ENCODE data around the gene NAPB.

The NAPB gene

DNA sequence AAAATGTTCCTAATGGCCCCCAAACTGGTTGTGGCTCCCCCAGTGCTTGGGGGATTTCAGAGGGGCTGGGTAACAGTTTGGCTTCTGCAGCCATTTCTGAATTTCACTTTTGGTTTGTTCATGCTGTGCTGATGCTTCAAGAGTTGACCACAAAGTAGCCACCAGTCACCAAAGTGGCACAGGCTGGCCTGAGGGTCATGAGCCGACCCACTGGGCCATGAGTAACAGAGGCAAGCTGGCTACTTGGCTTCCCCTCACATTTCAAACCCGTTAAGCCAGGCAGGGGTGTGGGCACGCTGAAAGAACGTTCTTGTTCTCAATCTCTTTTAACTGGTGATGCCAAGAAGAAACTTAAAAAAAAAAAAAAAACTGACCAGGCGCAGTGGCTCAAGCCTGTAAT lies 85.8 kb downstream of the NAPB start:
- no peaks in the 10 kb centered on the region for H3K9me3 ChIP-seq (replicated peaks; ENCODE audit: insufficient read depth, low read length)
- no peak overlapping the region for H2AFZ ChIP-seq (ENCODE audit: low read length)
- no peak overlapping the region for H3K4me3 ChIP-seq (ENCODE audit: low read length)
- no peaks in the 10 kb centered on the region for H3K36me3 ChIP-seq (replicated peaks; ENCODE audit: insufficient read depth, low read length)
- no peaks in the 10 kb centered on the region for H3K4me1 ChIP-seq (ENCODE audit: low read length)
- no peaks in the 10 kb centered on the region for H3K27me3 ChIP-seq (replicated peaks; ENCODE audit: insufficient read depth, low read length)
- no peaks in the 10 kb centered on the region for H3F3A ChIP-seq (ENCODE audit: insufficient read depth, low read length)
- no peaks in the 10 kb centered on the region for H3K79me2 ChIP-seq (ENCODE audit: low read length)
- no peak overlapping the region for H3K4me2 ChIP-seq (ENCODE audit: low read depth, low read length)
- H3K27ac ChIP-seq (ENCODE audit: low read length), result no peak overlapping the region
- no peaks in the 10 kb centered on the region for H3K9me2 ChIP-seq (replicated peaks; ENCODE audit: insufficient read depth, low read length)
- no peak for DNase-seq
- TF ChIP-seq, protein P1, sequence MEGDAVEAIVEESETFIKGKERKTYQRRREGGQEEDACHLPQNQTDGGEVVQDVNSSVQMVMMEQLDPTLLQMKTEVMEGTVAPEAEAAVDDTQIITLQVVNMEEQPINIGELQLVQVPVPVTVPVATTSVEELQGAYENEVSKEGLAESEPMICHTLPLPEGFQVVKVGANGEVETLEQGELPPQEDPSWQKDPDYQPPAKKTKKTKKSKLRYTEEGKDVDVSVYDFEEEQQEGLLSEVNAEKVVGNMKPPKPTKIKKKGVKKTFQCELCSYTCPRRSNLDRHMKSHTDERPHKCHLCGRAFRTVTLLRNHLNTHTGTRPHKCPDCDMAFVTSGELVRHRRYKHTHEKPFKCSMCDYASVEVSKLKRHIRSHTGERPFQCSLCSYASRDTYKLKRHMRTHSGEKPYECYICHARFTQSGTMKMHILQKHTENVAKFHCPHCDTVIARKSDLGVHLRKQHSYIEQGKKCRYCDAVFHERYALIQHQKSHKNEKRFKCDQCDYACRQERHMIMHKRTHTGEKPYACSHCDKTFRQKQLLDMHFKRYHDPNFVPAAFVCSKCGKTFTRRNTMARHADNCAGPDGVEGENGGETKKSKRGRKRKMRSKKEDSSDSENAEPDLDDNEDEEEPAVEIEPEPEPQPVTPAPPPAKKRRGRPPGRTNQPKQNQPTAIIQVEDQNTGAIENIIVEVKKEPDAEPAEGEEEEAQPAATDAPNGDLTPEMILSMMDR (IDR thresholded peaks at IDR 0.05; ENCODE audit: low read length), result no peak
- TF ChIP-seq EZH2phosphoT487 (IDR thresholded peaks at IDR 0.05; ENCODE audit: low read length) (no peak), EZH2 (optimal IDR thresholded peaks at IDR 0.05; ENCODE audit: low read depth, low read length) (no peak)
- H4K20me1 ChIP-seq (ENCODE audit: insufficient read depth, low read length), result no peaks in the 10 kb centered on the region
- H3K9ac ChIP-seq (ENCODE audit: low read length), result no peak overlapping the region

DNA sequence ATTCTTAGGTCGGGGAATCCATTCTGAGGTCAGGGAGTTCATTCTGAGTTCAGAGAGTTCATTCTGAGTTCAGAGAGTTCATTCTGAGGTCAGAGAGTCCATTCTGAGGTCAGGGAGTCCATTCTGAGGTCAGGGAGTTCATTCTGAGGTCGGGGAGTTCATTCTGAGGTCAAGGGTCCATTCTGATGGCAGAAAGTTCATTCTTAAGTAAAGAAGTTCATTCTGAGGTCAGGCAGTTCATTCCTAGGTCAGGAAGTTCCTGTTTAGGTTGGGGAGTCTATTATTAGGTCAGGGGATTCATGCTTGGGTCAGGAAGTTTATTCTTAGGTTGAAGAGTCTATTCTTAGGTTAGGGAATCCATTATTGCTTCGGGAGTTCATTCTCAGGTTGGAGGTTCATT lies 87.2 kb downstream of the NAPB start:
- Histone ChIP-seq H3K79me2 (ENCODE audit: low read length) (no peaks in the 10 kb centered on the region), H3K4me2 (ENCODE audit: low read depth, low read length) (no peak overlapping the region), H3K9ac (ENCODE audit: low read length) (no peak overlapping the region), H3K27ac (ENCODE audit: low read length) (no peak overlapping the region), H3K4me3 (ENCODE audit: low read length) (no peak overlapping the region), H3F3A (ENCODE audit: insufficient read depth, low read length) (no peaks in the 10 kb centered on the region), H2AFZ (ENCODE audit: low read length) (no peak overlapping the region), H3K9me3 (replicated peaks; ENCODE audit: insufficient read depth, low read length) (no peaks in the 10 kb centered on the region), H3K4me1 (ENCODE audit: low read length) (no peaks in the 10 kb centered on the region), H3K9me2 (replicated peaks; ENCODE audit: insufficient read depth, low read length) (no peaks in the 10 kb centered on the region), H3K27me3 (replicated peaks; ENCODE audit: insufficient read depth, low read length) (no peaks in the 10 kb centered on the region), H3K36me3 (replicated peaks; ENCODE audit: insufficient read depth, low read length) (no peaks in the 10 kb centered on the region), H4K20me1 (ENCODE audit: insufficient read depth, low read length) (no peaks in the 10 kb centered on the region)
- no peak for DNase-seq
- no peak for TF ChIP-seq EZH2phosphoT487 (IDR thresholded peaks at IDR 0.05; ENCODE audit: low read length)
- TF ChIP-seq, protein P1 (IDR thresholded peaks at IDR 0.05; ENCODE audit: low read length), result no peak
- TF ChIP-seq EZH2 (optimal IDR thresholded peaks at IDR 0.05; ENCODE audit: low read depth, low read length), result no peak

DNA sequence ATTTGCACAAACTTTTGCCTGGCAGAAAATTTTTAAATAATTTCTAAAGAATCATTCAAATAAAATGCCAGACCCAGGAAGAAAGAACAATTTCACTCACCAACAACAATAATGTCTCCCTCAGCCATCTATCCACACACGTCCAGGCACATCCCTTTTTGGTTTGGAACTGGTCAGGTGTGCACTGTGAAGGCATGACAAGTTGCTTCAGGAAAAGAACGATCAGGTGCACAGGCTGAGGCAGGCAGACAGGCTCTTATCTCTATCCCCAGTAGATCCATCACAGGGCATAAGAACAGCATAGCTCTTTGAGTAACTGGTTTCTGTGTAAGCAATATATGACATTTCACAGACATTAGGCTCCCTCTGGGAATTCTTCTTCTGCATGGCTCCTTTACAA lies 88.8 kb downstream of the NAPB start:
- H3K4me2 ChIP-seq (ENCODE audit: low read depth, low read length), result no peak overlapping the region
- no peak for DNase-seq

More for the DNA sequence above, 88.8 kb downstream of the NAPB start:
- no peak overlapping the region for H3K4me3 ChIP-seq (ENCODE audit: low read length)
- no peak overlapping the region for H3K9ac ChIP-seq (ENCODE audit: low read length)
- no peak overlapping the region for H2AFZ ChIP-seq (ENCODE audit: low read length)
- no peak overlapping the region for H3K27ac ChIP-seq (ENCODE audit: low read length)
- no peaks in the 10 kb centered on the region for H4K20me1 ChIP-seq (ENCODE audit: insufficient read depth, low read length)
- H3K4me1 ChIP-seq (ENCODE audit: low read length), result no peaks in the 10 kb centered on the region
- TF ChIP-seq EZH2phosphoT487 (IDR thresholded peaks at IDR 0.05; ENCODE audit: low read length), result no peak
- TF ChIP-seq EZH2 (optimal IDR thresholded peaks at IDR 0.05; ENCODE audit: low read depth, low read length), result no peak
- TF ChIP-seq, protein P1 (IDR thresholded peaks at IDR 0.05; ENCODE audit: low read length), result no peak
- no peaks in the 10 kb centered on the region for H3F3A ChIP-seq (ENCODE audit: insufficient read depth, low read length)
- H3K36me3 ChIP-seq (replicated peaks; ENCODE audit: insufficient read depth, low read length), result no peaks in the 10 kb centered on the region
- no peaks in the 10 kb centered on the region for H3K79me2 ChIP-seq (ENCODE audit: low read length)
- H3K27me3 ChIP-seq (replicated peaks; ENCODE audit: insufficient read depth, low read length), result no peaks in the 10 kb centered on the region
- H3K9me2 ChIP-seq (replicated peaks; ENCODE audit: insufficient read depth, low read length), result no peaks in the 10 kb centered on the region
- H3K9me3 ChIP-seq (replicated peaks; ENCODE audit: insufficient read depth, low read length), result no peaks in the 10 kb centered on the region

Measured in MM.1S (cell line).